8988T (cell line): ENCODE data around the gene NAALADL2.

Experiments
- DNase-seq: peaks from one replicate; pipeline ENCODE4 v3.0.0; 2011

Gene NAALADL2

GRCh38 chr3:175617247-175617646 is 758.1 kb downstream of the NAALADL2 start:
- no peak for DNase-seq

GRCh38 chr3:175619369-175619768 is 760.2 kb downstream of the NAALADL2 start:
- DNase-seq = no peak

- DNase-seq = no peak
These were observed 761.0 kb downstream of the NAALADL2 start for GRCh38 chr3:175620093-175620492.

GRCh38 chr3:175620532-175620931 is 761.4 kb downstream of the NAALADL2 start:
- no peak for DNase-seq

- no peak for DNase-seq
These were observed 781.8 kb downstream of the NAALADL2 start for GRCh38 chr3:175640958-175641357.

GRCh38 chr3:175646865-175647264 is 787.7 kb downstream of the NAALADL2 start:
- DNase-seq = no peak

- DNase-seq = no peak
These were observed 789.8 kb downstream of the NAALADL2 start for GRCh38 chr3:175648899-175649298.

GRCh38 chr3:175651716-175652115 is 792.6 kb downstream of the NAALADL2 start:
- no peak for DNase-seq

GRCh38 chr3:175655351-175655750 is 796.2 kb downstream of the NAALADL2 start:
- no peak for DNase-seq

GRCh38 chr3:175656461-175656860 is 797.3 kb downstream of the NAALADL2 start:
- no peak for DNase-seq

- no peak for DNase-seq
These were observed 800.7 kb downstream of the NAALADL2 start for GRCh38 chr3:175659670-175660350.

GRCh38 chr3:175662815-175663214 is 803.7 kb downstream of the NAALADL2 start:
- DNase-seq = no peak

GRCh38 chr3:175664911-175665310 is 805.8 kb downstream of the NAALADL2 start:
- DNase-seq = no peak

- DNase-seq = no peak
These were observed 809.2 kb downstream of the NAALADL2 start for GRCh38 chr3:175668300-175668699.

- DNase-seq = no peak
These were observed 811.4 kb downstream of the NAALADL2 start for GRCh38 chr3:175670557-175670956.

- no peak for DNase-seq
These were observed 813.1 kb downstream of the NAALADL2 start for GRCh38 chr3:175672119-175672689.

GRCh38 chr3:175679568-175679967 is 820.4 kb downstream of the NAALADL2 start:
- no peak for DNase-seq

GRCh38 chr3:175692256-175692655 is 833.1 kb downstream of the NAALADL2 start:
- no peak for DNase-seq

- DNase-seq = no peak
These were observed 836.1 kb downstream of the NAALADL2 start for GRCh38 chr3:175695251-175695650.

- DNase-seq = no peak
These were observed 843.8 kb downstream of the NAALADL2 start for GRCh38 chr3:175702956-175703355.

GRCh38 chr3:175704366-175705055 is 845.4 kb downstream of the NAALADL2 start:
- DNase-seq = no peak

GRCh38 chr3:175713268-175713667 is 854.1 kb downstream of the NAALADL2 start:
- DNase-seq = no peak

GRCh38 chr3:175716446-175716845 is 857.3 kb downstream of the NAALADL2 start:
- DNase-seq = no peak

- no peak for DNase-seq
These were observed 867.1 kb downstream of the NAALADL2 start for GRCh38 chr3:175726228-175726627.
